GM19395 (cell line): ENCODE measurements around the gene SMAD7.

ENCODE experiments used
- ATAC-seq: cut with Tn5 transposase; IDR thresholded peaks from one replicate; pipeline ENCODE4 v1.9.1; 2021; ENCODE audit warnings: mild to moderate bottlenecking, moderate library complexity; ENCODE audit not compliant: unreplicated experiment

The SMAD7 gene

GRCh38 chr18:48917579-48918517 is 32.9 kb downstream of the SMAD7 start:
- no peak for ATAC-seq

GRCh38 chr18:48915626-48916425 is 34.9 kb downstream of the SMAD7 start:
- ATAC-seq: no peak

- ATAC-seq: no peak
These were observed 36.0 kb downstream of the SMAD7 start for GRCh38 chr18:48914581-48915251.

- ATAC-seq: no peak
These were observed 37.0 kb downstream of the SMAD7 start for GRCh38 chr18:48913775-48914174.

GRCh38 chr18:48913201-48913600 is 37.6 kb downstream of the SMAD7 start:
- no peak for ATAC-seq

GRCh38 chr18:48910972-48911545 is 39.7 kb downstream of the SMAD7 start:
- no peak for ATAC-seq

GRCh38 chr18:48909721-48910120 is 41.0 kb downstream of the SMAD7 start:
- ATAC-seq: no peak

- ATAC-seq: no peak
These were observed 41.8 kb downstream of the SMAD7 start for GRCh38 chr18:48908916-48909315.

- ATAC-seq: no peak
These were observed 45.3 kb downstream of the SMAD7 start for GRCh38 chr18:48905513-48905912.

- no peak for ATAC-seq
These were observed 45.8 kb downstream of the SMAD7 start for GRCh38 chr18:48904847-48905394.

GRCh38 chr18:48904091-48904490 is 46.7 kb downstream of the SMAD7 start:
- ATAC-seq: no peak

GRCh38 chr18:48902856-48903601 is 47.7 kb downstream of the SMAD7 start:
- ATAC-seq: no peak

GRCh38 chr18:48902023-48902855 is 48.5 kb downstream of the SMAD7 start:
- ATAC-seq: no peak

GRCh38 chr18:48901145-48902022 is 49.4 kb downstream of the SMAD7 start:
- ATAC-seq: no peak

GRCh38 chr18:48900469-48900868 is 50.3 kb downstream of the SMAD7 start:
- ATAC-seq: no peak

GRCh38 chr18:48899558-48900174 is 51.1 kb downstream of the SMAD7 start:
- ATAC-seq: no peak

- no peak for ATAC-seq
These were observed 52.2 kb downstream of the SMAD7 start for GRCh38 chr18:48898521-48898920.

GRCh38 chr18:48897531-48897930 is 53.2 kb downstream of the SMAD7 start:
- ATAC-seq: no peak
